ENCODE measurements around the gene KLHL21.

Gene KLHL21

DNA sequence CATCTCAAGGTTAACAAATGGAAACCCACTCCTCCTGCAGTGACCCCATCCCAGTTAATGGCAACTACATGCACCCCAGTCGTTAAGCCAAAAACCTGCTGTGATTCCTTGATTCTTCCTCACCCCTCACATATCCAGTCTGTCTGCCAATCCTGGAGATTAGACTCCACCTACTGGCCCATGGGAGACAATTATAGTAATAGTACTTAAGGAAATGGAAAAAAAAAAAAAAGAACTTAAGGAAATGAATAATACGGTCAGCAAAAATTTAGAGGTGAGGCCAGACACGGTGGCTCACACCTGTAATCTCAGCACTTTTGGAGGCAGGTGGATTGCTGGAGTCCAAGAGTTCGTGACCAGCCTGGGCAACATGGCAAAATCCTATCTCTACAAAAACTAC, 55.4 kb downstream of the KLHL21 start:
- H3K27ac ChIP-seq (ENCODE audit: low read depth, low read length): no peak overlapping the region
- H3K36me3 ChIP-seq (ENCODE audit: low read length): peaks cover 8% of the 10 kb centered on the region; the same call in 1 of the 2 replicates

DNA sequence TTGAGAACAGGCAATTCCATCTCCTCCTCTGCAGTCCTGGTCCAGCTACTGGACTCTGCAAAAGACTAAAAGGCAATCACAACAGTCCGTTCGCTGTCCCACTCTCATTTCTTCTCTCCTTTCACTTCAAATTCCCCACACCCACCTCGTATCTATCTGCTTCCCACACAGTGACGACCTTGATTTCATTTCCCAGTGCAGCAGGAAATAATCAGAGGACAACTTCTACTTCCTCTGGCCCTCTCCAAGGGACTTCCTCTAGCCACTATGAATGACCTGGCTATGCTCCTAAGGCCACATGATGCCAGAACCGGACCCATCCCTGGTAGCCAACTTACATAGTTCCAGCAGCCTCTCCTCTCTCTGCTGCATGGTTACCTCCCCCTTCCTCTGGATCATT, 56.3 kb downstream of the KLHL21 start:
- peaks cover 13% of the 10 kb centered on the region; the same call in 1 of the 2 replicates for H3K36me3 ChIP-seq (ENCODE audit: low read length)
- H3F3A ChIP-seq (ENCODE audit: insufficient read depth): no peaks in the 10 kb centered on the region
- H3K9me2 ChIP-seq (replicated peaks; ENCODE audit: insufficient read depth, low read length): no peaks in the 10 kb centered on the region
- no peaks in the 10 kb centered on the region for H3K79me2 ChIP-seq (ENCODE audit: insufficient read depth, low read length)
- no peak overlapping the region for H3K9ac ChIP-seq (ENCODE audit: low read length)
- H3K4me2 ChIP-seq (ENCODE audit: low read depth, low read length, poor library complexity, severe bottlenecking): no peak overlapping the region
- H2AFZ ChIP-seq (ENCODE audit: low read depth, low read length, severe bottlenecking): no peak overlapping the region
- H3K27ac ChIP-seq (ENCODE audit: low read depth, low read length): no peak overlapping the region
- H3K9me3 ChIP-seq (ENCODE audit: insufficient read depth, low read length): no peaks in the 10 kb centered on the region
- no peaks in the 10 kb centered on the region for H4K20me1 ChIP-seq (ENCODE audit: low read depth, low read length)
- TF ChIP-seq, protein P1, sequence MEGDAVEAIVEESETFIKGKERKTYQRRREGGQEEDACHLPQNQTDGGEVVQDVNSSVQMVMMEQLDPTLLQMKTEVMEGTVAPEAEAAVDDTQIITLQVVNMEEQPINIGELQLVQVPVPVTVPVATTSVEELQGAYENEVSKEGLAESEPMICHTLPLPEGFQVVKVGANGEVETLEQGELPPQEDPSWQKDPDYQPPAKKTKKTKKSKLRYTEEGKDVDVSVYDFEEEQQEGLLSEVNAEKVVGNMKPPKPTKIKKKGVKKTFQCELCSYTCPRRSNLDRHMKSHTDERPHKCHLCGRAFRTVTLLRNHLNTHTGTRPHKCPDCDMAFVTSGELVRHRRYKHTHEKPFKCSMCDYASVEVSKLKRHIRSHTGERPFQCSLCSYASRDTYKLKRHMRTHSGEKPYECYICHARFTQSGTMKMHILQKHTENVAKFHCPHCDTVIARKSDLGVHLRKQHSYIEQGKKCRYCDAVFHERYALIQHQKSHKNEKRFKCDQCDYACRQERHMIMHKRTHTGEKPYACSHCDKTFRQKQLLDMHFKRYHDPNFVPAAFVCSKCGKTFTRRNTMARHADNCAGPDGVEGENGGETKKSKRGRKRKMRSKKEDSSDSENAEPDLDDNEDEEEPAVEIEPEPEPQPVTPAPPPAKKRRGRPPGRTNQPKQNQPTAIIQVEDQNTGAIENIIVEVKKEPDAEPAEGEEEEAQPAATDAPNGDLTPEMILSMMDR (IDR thresholded peaks at IDR 0.05; ENCODE audit: insufficient read depth, low read length, poor library complexity, severe bottlenecking): no peak
- TF ChIP-seq EZH2phosphoT487 (conservative IDR thresholded peaks at IDR 0.05; ENCODE audit: low read length): no peak
- no peaks in the 10 kb centered on the region for H3K27me3 ChIP-seq (ENCODE audit: low read length)
- H3K4me3 ChIP-seq (ENCODE audit: insufficient read depth, low read length, poor library complexity, severe bottlenecking): no peak overlapping the region

More for the DNA sequence above, 55.4 kb downstream of the KLHL21 start:
- Histone ChIP-seq H3K79me2 (ENCODE audit: insufficient read depth, low read length) (no peaks in the 10 kb centered on the region), H3K9me2 (replicated peaks; ENCODE audit: insufficient read depth, low read length) (no peaks in the 10 kb centered on the region), H3K9me3 (ENCODE audit: insufficient read depth, low read length) (no peaks in the 10 kb centered on the region), H2AFZ (ENCODE audit: low read depth, low read length, severe bottlenecking) (no peak overlapping the region), H3K4me2 (ENCODE audit: low read depth, low read length, poor library complexity, severe bottlenecking) (no peak overlapping the region), H3K27me3 (ENCODE audit: low read length) (no peaks in the 10 kb centered on the region), H4K20me1 (ENCODE audit: low read depth, low read length) (no peaks in the 10 kb centered on the region), H3F3A (ENCODE audit: insufficient read depth) (no peaks in the 10 kb centered on the region), H3K9ac (ENCODE audit: low read length) (no peak overlapping the region), H3K4me3 (ENCODE audit: insufficient read depth, low read length, poor library complexity, severe bottlenecking) (no peak overlapping the region)
- TF ChIP-seq, protein P1 (IDR thresholded peaks at IDR 0.05; ENCODE audit: insufficient read depth, low read length, poor library complexity, severe bottlenecking): no peak
- TF ChIP-seq EZH2phosphoT487 (conservative IDR thresholded peaks at IDR 0.05; ENCODE audit: low read length): no peak

DNA sequence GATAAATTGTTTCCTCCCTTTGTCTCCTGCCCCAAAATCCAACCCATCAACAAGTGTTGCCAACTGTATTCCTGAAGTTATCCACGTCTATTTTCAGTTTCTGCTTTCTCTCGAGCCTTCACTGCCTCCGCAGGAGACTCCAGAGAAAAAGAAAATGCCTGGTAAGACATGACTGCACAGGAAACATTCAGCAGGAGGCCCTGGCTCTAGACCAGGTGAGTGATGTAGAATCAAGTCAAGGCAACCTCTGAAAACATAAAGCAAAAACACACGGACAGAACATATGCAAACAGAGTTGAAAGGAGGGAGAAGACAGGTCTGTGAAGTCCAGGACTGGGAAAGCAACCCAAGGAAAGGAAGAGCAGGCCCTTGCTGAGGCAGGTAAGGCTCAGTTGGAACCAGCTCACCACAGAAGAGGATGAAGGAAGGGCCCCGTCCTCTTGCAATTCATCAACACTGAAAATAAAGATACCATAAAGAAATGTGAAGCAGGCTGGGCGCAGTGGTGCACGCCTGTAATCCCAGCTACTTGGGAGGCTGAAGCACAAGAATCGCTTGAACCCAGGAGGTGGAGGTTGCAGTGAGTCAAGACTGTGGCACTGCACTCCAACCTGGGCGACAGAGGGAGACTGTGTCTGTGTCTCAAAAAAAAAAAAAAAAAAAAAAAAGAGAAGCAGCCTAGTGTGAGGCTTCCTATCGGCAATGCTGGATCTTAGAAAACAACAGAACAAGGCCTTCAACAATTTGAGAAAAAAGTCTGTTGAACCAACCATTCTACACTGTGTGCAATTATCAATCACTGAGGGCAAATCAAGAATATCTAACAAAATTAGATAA, 57.2 kb downstream of the KLHL21 start:
- H4K20me1 ChIP-seq (ENCODE audit: low read depth, low read length): no peaks in the 10 kb centered on the region
- no peaks in the 10 kb centered on the region for H3K27me3 ChIP-seq (ENCODE audit: low read length)
- H3K9me2 ChIP-seq (replicated peaks; ENCODE audit: insufficient read depth, low read length): no peaks in the 10 kb centered on the region
- H3F3A ChIP-seq (ENCODE audit: insufficient read depth): no peaks in the 10 kb centered on the region
- H3K79me2 ChIP-seq (ENCODE audit: insufficient read depth, low read length): no peaks in the 10 kb centered on the region
- no peak overlapping the region for H3K9ac ChIP-seq (ENCODE audit: low read length)
- no peak for TF ChIP-seq EZH2phosphoT487 (conservative IDR thresholded peaks at IDR 0.05; ENCODE audit: low read length)
- no peak overlapping the region for H3K4me2 ChIP-seq (ENCODE audit: low read depth, low read length, poor library complexity, severe bottlenecking)
- H3K36me3 ChIP-seq (ENCODE audit: low read length): peaks cover 15% of the 10 kb centered on the region; the same call in 1 of the 2 replicates
- H2AFZ ChIP-seq (ENCODE audit: low read depth, low read length, severe bottlenecking): no peak overlapping the region
- H3K9me3 ChIP-seq (ENCODE audit: insufficient read depth, low read length): no peaks in the 10 kb centered on the region
- no peak overlapping the region for H3K27ac ChIP-seq (ENCODE audit: low read depth, low read length)
- H3K4me3 ChIP-seq (ENCODE audit: insufficient read depth, low read length, poor library complexity, severe bottlenecking): no peak overlapping the region

GRCh38 chr1:6544831-6545230, 57.8 kb downstream of the KLHL21 start:
- no peaks in the 10 kb centered on the region for H3K27me3 ChIP-seq (ENCODE audit: low read length)
- no peaks in the 10 kb centered on the region for H3K79me2 ChIP-seq (ENCODE audit: insufficient read depth, low read length)
- H3K9me2 ChIP-seq (replicated peaks; ENCODE audit: insufficient read depth, low read length): no peaks in the 10 kb centered on the region
- no peak overlapping the region for H3K4me3 ChIP-seq (ENCODE audit: insufficient read depth, low read length, poor library complexity, severe bottlenecking)
- no peaks in the 10 kb centered on the region for H3F3A ChIP-seq (ENCODE audit: insufficient read depth)
- TF ChIP-seq, protein P1 (IDR thresholded peaks at IDR 0.05; ENCODE audit: insufficient read depth, low read length, poor library complexity, severe bottlenecking): no peak
- no peak for TF ChIP-seq EZH2phosphoT487 (conservative IDR thresholded peaks at IDR 0.05; ENCODE audit: low read length)
- H3K27ac ChIP-seq (ENCODE audit: low read depth, low read length): no peak overlapping the region
- no peaks in the 10 kb centered on the region for H3K9me3 ChIP-seq (ENCODE audit: insufficient read depth, low read length)
- H3K4me2 ChIP-seq (ENCODE audit: low read depth, low read length, poor library complexity, severe bottlenecking): no peak overlapping the region
- no peak overlapping the region for H2AFZ ChIP-seq (ENCODE audit: low read depth, low read length, severe bottlenecking)
- peaks cover 15% of the 10 kb centered on the region; the same call in 1 of the 2 replicates for H3K36me3 ChIP-seq (ENCODE audit: low read length)
- H3K9ac ChIP-seq (ENCODE audit: low read length): no peak overlapping the region
- H4K20me1 ChIP-seq (ENCODE audit: low read depth, low read length): no peaks in the 10 kb centered on the region
